PC-9 (cell line): ENCODE data around the gene KCNS1. TPM values are rescaled to one million over a fixed set of nuclear protein-coding genes. Genes with fewer than 3 reads are reported as not detected.

Experiments
- BruUV-seq: library from RNA; stranded (reverse); fragments of 400-500 nt; replicated peaks from 2 replicates; lab custom pipeline; 2021; lab: Mats Ljungman, UMichigan
- CTCF ChIA-PET: fragments of 300-600 bp; sonication (Branson Sonifier 250); formaldehyde crosslinking; loops from one replicate; lab custom pipeline; 2022; ENCODE audit warnings: antibody characterized with exemption; lab: Charles Lee
- POLR2A ChIA-PET: fragments of 300-600 bp; sonication (Branson Sonifier 250); formaldehyde crosslinking; loops from one replicate; lab custom pipeline; 2022; ENCODE audit warnings: antibody characterized with exemption; ENCODE audit not compliant: unreplicated experiment; lab: Charles Lee
- DNase-seq, 2 experiments: peaks; one replicate each; pipeline versions ENCODE4 v3.0.0 to v3.0.0-alpha.2; 2015 to 2022; ENCODE audit warnings: mixed read lengths in 1 of 2
- H2AFZ ChIP-seq: fragments of 200-600 bp; sonication (generic); 2 replicates; pipeline ENCODE4 v1.8.1; 2017; ENCODE audit warnings: antibody characterized with exemption
- H3F3A ChIP-seq: fragments of 200-600 bp; sonication (generic); 2 replicates; pipeline ENCODE4 v1.8.1; 2017; ENCODE audit warnings: antibody characterized with exemption, mild to moderate bottlenecking, low read depth; ENCODE audit not compliant: insufficient read depth
- H3K27ac ChIP-seq: fragments of 200-600 bp; sonication (generic); 2 replicates; pipeline ENCODE4 v1.6.1; 2016; ENCODE audit warnings: mixed run types
- H3K27me3 ChIP-seq: fragments of 200-600 bp; sonication (generic); 2 replicates; pipeline ENCODE4 v1.6.1; 2016; ENCODE audit warnings: low read depth, mixed run types; ENCODE audit not compliant: insufficient read depth
- H3K36me3 ChIP-seq: fragments of 200-600 bp; sonication (generic); 2 replicates; pipeline ENCODE4 v1.6.1; 2016; ENCODE audit warnings: low read depth, mixed run types
- H3K4me1 ChIP-seq: fragments of 200-600 bp; sonication (generic); replicated peaks from 2 replicates; pipeline ENCODE4 v1.6.1; 2016; ENCODE audit warnings: mixed run types; ENCODE audit not compliant: insufficient read depth
- H3K4me2 ChIP-seq: fragments of 200-600 bp; sonication (generic); 2 replicates; pipeline ENCODE4 v1.6.1; 2017; ENCODE audit warnings: mixed run types
- H3K4me3 ChIP-seq: fragments of 200-600 bp; sonication (generic); 2 replicates; pipeline ENCODE4 v1.6.1; 2016; ENCODE audit warnings: mixed run types
- H3K79me2 ChIP-seq: fragments of 200-600 bp; sonication (generic); 2 replicates; pipeline ENCODE4 v1.6.1; 2017; ENCODE audit warnings: low read depth, mixed run types
- H3K9me2 ChIP-seq: fragments of 200-600 bp; sonication (generic); 2 replicates; pipeline ENCODE4 v1.8.1; 2017; ENCODE audit warnings: mild to moderate bottlenecking; ENCODE audit not compliant: insufficient read depth
- H3K9me3 ChIP-seq: fragments of 200-600 bp; sonication (generic); 2 replicates; pipeline ENCODE4 v1.8.1; 2016; ENCODE audit warnings: low read depth; ENCODE audit not compliant: insufficient read depth
- H4K20me1 ChIP-seq: fragments of 200-600 bp; sonication (generic); 2 replicates; pipeline ENCODE4 v1.8.1; 2017; ENCODE audit not compliant: insufficient read depth
- CTCF ChIP-seq: fragments of 200-600 bp; sonication (generic); conservative IDR thresholded peaks from 2 replicates; pipeline ENCODE4 v1.6.1; 2017; ENCODE audit warnings: mixed run types, antibody characterized with exemption, mild to moderate bottlenecking, moderate library complexity
- EZH2 ChIP-seq: fragments of 200-600 bp; sonication (generic); IDR thresholded peaks from 2 replicates; pipeline ENCODE4 v1.8.0; 2017; ENCODE audit warnings: antibody characterized with exemption, low read depth
- intact Hi-C: fragments of 100-400 bp; cut with micrococcal nuclease; formaldehyde crosslinking; loops from one replicate; pipeline ENCODE4 v1.10.0; 2022; ENCODE audit not compliant: unreplicated experiment
- total RNA-seq: library from RNA; stranded (reverse); gene quantifications from 2 replicates; pipeline ENCODE4 v1.2.3, GENCODE V29; 2021

The KCNS1 gene
- total RNA-seq, 1 experiment from 2014 or later, result 0.15 TPM

- intact Hi-C loops, result loop anchor here (1.0 to 5.0 kb wide), 4 partner anchors 52 to 197 kb away; partner anchors contain the start of gene PABPC1L
- CTCF ChIA-PET, result interaction anchor here (0.6 to 3.6 kb wide), 12 partner anchors 9 to 675 kb away, joined by 3 to 34 read pairs (median 4); no protein-coding TSS in a partner anchor
- BruUV-seq, result no TSS peak
- Histone ChIP-seq H3K36me3 (no peaks in the 10 kb centered on the region), H3K9me2 (no peaks in the 10 kb centered on the region), H3K9me3 (no peaks in the 10 kb centered on the region), H3K4me2 (no peak overlapping the region), H3F3A (no peaks in the 10 kb centered on the region), H3K4me3 (no peak overlapping the region), H4K20me1 (no peaks in the 10 kb centered on the region), H3K4me1 (no peaks in the 10 kb centered on the region), H3K79me2 (no peaks in the 10 kb centered on the region), H3K27ac (no peak overlapping the region), H2AFZ (no peak overlapping the region), H3K27me3 (no peaks in the 10 kb centered on the region)
- TF ChIP-seq EZH2, result no peak
- TF ChIP-seq CTCF, result peak; percentile 91
- POLR2A ChIA-PET, result interaction anchor here (0.5 kb wide), 1 partner anchor 184 kb away, joined by 6 read pairs; no protein-coding TSS in a partner anchor
- peak; percentile 54 to 65 for DNase-seq
These were observed 5.1 kb downstream of the KCNS1 start for GRCh38 chr20:45095805-45096238.

GRCh38 chr20:45094864-45095574, 5.9 kb downstream of the KCNS1 start:
- Histone ChIP-seq H3K4me3 (no peak overlapping the region), H3K9me3 (no peaks in the 10 kb centered on the region), H3K79me2 (no peaks in the 10 kb centered on the region), H3K4me1 (no peaks in the 10 kb centered on the region), H3K36me3 (no peaks in the 10 kb centered on the region), H3K9me2 (no peaks in the 10 kb centered on the region), H3F3A (no peaks in the 10 kb centered on the region), H4K20me1 (no peaks in the 10 kb centered on the region), H2AFZ (no peak overlapping the region), H3K27ac (no peak overlapping the region), H3K27me3 (no peaks in the 10 kb centered on the region), H3K4me2 (no peak overlapping the region)
- CTCF ChIA-PET, result interaction anchor here (0.6 to 3.6 kb wide), 9 partner anchors 10 to 676 kb away, joined by 3 to 34 read pairs (median 4); no protein-coding TSS in a partner anchor
- no peak for DNase-seq
- no TSS peak for BruUV-seq
- intact Hi-C loops, result loop anchor here (1.0 to 5.0 kb wide), 3 partner anchors 84 to 198 kb away; partner anchors contain the start of gene PABPC1L
- POLR2A ChIA-PET, result no interaction called here
- TF ChIP-seq EZH2 (no peak), CTCF (no peak)

- H3K27me3 ChIP-seq, result no peaks in the 10 kb centered on the region
- no peaks in the 10 kb centered on the region for H3K9me2 ChIP-seq
- H3K79me2 ChIP-seq, result no peaks in the 10 kb centered on the region
- H3K4me2 ChIP-seq, result no peak overlapping the region
- intact Hi-C loops, result no loop called here
- no peaks in the 10 kb centered on the region for H3F3A ChIP-seq
- TF ChIP-seq EZH2 (no peak), CTCF (no peak)
- DNase-seq, result peak in 1 of 2 experiments; percentile 3
- H3K9me3 ChIP-seq, result no peaks in the 10 kb centered on the region
- H3K27ac ChIP-seq, result no peak overlapping the region
- H2AFZ ChIP-seq, result no peak overlapping the region
- no peaks in the 10 kb centered on the region for H3K4me1 ChIP-seq
- no peaks in the 10 kb centered on the region for H4K20me1 ChIP-seq
- no peak overlapping the region for H3K4me3 ChIP-seq
- CTCF ChIA-PET, result interaction anchor here (3.6 kb wide), 1 partner anchor 50 kb away, joined by 31 read pairs; no protein-coding TSS in a partner anchor
- POLR2A ChIA-PET, result no interaction called here
- no TSS peak for BruUV-seq
- H3K36me3 ChIP-seq, result no peaks in the 10 kb centered on the region
These were observed 6.7 kb downstream of the KCNS1 start for GRCh38 chr20:45094201-45094600.
